ENCODE results near the gene C17orf67. TPM values are rescaled to one million over a fixed set of nuclear protein-coding genes. Genes with fewer than 3 reads are reported as not detected.

C17orf67 gene
- total and polyA plus RNA-seq, 2 of the 13 experiments (the other 11 are each of a cell fraction or from before 2014, with no cell fraction given): 0.41 to 0.86 TPM

DNA sequence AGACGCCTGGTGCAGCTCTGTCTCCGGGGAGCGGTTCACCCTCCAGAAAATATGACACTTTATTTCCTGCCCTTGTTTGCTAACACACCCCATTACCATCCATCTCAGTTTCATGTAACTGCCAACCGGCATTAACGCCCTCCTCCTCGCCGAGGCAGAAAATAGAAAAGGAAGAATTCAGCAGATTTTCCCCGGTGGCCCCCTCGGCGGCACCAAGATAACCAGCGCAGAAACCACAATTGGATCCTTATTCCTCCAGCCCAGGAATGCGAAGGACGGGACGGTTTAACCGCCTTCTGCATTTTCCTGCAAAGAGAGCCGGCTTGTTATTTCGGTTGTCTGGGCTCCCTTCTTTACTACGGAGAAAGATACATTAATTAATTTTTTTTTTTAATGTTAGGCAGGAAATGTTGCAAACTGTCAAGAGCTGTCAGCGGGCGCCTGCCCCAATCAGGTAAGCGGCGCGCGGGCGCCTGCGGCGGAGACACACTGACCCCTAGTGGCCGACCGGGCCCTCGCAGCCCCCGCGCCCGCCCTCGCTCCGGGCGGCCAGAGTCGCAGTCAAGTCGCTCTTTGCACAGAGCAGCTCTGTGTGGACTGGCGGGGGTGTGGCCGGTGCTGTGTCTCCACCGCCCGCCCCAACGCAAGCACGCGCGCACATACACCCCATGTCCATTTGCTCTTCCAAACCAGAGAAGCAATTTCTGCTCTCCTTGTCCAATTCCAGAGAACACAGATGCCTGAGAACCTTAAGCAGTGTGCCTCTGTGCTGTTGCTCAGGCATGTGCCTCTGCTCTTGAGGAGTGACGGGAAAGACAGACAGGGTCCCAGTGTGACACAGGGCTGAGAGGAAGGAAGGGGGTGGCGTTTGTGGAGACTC lies 53.6 kb downstream of the C17orf67 start (continued):
- no peak for TF ChIP-seq ZFX (CRISPR knock-in tag; IDR thresholded peaks at IDR 0.05; ENCODE audit: low read depth)
- TF ChIP-seq, protein P1, sequence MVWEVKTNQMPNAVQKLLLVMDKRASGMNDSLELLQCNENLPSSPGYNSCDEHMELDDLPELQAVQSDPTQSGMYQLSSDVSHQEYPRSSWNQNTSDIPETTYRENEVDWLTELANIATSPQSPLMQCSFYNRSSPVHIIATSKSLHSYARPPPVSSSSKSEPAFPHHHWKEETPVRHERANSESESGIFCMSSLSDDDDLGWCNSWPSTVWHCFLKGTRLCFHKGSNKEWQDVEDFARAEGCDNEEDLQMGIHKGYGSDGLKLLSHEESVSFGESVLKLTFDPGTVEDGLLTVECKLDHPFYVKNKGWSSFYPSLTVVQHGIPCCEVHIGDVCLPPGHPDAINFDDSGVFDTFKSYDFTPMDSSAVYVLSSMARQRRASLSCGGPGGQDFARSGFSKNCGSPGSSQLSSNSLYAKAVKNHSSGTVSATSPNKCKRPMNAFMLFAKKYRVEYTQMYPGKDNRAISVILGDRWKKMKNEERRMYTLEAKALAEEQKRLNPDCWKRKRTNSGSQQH (CRISPR knock-in tag; IDR thresholded peaks at IDR 0.05; ENCODE audit: low read depth): no peak
- no peak for TF ChIP-seq NFE2 (CRISPR knock-in tag; IDR thresholded peaks at IDR 0.05)
- TF ChIP-seq ZNF335 (CRISPR knock-in tag; IDR thresholded peaks at IDR 0.05): 0 out of 2 replicates have a peak, but pooled peaks have one; percentile 22
- no peak for TF ChIP-seq PAF1 (CRISPR knock-in tag; IDR thresholded peaks at IDR 0.05)
- TF ChIP-seq KDM4B (CRISPR knock-in tag; IDR thresholded peaks at IDR 0.05): no peak
- TF ChIP-seq ZNF235 (CRISPR knock-in tag; IDR thresholded peaks at IDR 0.05; ENCODE audit: borderline replicate concordance): no peak
- TF ChIP-seq ESRRA (CRISPR knock-in tag; IDR thresholded peaks at IDR 0.05; ENCODE audit: low read depth): no peak
- TF ChIP-seq STAG1 (CRISPR knock-in tag; IDR thresholded peaks at IDR 0.05): peak; percentile 89
- no peak for TF ChIP-seq TBL1XR1 (IDR thresholded peaks at IDR 0.05; ENCODE audit: borderline replicate concordance, low read length, partially characterized antibody)
- TF ChIP-seq, protein P2, sequence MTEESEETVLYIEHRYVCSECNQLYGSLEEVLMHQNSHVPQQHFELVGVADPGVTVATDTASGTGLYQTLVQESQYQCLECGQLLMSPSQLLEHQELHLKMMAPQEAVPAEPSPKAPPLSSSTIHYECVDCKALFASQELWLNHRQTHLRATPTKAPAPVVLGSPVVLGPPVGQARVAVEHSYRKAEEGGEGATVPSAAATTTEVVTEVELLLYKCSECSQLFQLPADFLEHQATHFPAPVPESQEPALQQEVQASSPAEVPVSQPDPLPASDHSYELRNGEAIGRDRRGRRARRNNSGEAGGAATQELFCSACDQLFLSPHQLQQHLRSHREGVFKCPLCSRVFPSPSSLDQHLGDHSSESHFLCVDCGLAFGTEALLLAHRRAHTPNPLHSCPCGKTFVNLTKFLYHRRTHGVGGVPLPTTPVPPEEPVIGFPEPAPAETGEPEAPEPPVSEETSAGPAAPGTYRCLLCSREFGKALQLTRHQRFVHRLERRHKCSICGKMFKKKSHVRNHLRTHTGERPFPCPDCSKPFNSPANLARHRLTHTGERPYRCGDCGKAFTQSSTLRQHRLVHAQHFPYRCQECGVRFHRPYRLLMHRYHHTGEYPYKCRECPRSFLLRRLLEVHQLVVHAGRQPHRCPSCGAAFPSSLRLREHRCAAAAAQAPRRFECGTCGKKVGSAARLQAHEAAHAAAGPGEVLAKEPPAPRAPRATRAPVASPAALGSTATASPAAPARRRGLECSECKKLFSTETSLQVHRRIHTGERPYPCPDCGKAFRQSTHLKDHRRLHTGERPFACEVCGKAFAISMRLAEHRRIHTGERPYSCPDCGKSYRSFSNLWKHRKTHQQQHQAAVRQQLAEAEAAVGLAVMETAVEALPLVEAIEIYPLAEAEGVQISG (CRISPR knock-in tag; IDR thresholded peaks at IDR 0.05): peak; percentile 37; the same call in 1 of the 2 replicates
- TF ChIP-seq, protein P3, sequence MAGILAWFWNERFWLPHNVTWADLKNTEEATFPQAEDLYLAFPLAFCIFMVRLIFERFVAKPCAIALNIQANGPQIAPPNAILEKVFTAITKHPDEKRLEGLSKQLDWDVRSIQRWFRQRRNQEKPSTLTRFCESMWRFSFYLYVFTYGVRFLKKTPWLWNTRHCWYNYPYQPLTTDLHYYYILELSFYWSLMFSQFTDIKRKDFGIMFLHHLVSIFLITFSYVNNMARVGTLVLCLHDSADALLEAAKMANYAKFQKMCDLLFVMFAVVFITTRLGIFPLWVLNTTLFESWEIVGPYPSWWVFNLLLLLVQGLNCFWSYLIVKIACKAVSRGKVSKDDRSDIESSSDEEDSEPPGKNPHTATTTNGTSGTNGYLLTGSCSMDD (CRISPR knock-in tag; IDR thresholded peaks at IDR 0.05): no peak
- TF ChIP-seq, protein P4, sequence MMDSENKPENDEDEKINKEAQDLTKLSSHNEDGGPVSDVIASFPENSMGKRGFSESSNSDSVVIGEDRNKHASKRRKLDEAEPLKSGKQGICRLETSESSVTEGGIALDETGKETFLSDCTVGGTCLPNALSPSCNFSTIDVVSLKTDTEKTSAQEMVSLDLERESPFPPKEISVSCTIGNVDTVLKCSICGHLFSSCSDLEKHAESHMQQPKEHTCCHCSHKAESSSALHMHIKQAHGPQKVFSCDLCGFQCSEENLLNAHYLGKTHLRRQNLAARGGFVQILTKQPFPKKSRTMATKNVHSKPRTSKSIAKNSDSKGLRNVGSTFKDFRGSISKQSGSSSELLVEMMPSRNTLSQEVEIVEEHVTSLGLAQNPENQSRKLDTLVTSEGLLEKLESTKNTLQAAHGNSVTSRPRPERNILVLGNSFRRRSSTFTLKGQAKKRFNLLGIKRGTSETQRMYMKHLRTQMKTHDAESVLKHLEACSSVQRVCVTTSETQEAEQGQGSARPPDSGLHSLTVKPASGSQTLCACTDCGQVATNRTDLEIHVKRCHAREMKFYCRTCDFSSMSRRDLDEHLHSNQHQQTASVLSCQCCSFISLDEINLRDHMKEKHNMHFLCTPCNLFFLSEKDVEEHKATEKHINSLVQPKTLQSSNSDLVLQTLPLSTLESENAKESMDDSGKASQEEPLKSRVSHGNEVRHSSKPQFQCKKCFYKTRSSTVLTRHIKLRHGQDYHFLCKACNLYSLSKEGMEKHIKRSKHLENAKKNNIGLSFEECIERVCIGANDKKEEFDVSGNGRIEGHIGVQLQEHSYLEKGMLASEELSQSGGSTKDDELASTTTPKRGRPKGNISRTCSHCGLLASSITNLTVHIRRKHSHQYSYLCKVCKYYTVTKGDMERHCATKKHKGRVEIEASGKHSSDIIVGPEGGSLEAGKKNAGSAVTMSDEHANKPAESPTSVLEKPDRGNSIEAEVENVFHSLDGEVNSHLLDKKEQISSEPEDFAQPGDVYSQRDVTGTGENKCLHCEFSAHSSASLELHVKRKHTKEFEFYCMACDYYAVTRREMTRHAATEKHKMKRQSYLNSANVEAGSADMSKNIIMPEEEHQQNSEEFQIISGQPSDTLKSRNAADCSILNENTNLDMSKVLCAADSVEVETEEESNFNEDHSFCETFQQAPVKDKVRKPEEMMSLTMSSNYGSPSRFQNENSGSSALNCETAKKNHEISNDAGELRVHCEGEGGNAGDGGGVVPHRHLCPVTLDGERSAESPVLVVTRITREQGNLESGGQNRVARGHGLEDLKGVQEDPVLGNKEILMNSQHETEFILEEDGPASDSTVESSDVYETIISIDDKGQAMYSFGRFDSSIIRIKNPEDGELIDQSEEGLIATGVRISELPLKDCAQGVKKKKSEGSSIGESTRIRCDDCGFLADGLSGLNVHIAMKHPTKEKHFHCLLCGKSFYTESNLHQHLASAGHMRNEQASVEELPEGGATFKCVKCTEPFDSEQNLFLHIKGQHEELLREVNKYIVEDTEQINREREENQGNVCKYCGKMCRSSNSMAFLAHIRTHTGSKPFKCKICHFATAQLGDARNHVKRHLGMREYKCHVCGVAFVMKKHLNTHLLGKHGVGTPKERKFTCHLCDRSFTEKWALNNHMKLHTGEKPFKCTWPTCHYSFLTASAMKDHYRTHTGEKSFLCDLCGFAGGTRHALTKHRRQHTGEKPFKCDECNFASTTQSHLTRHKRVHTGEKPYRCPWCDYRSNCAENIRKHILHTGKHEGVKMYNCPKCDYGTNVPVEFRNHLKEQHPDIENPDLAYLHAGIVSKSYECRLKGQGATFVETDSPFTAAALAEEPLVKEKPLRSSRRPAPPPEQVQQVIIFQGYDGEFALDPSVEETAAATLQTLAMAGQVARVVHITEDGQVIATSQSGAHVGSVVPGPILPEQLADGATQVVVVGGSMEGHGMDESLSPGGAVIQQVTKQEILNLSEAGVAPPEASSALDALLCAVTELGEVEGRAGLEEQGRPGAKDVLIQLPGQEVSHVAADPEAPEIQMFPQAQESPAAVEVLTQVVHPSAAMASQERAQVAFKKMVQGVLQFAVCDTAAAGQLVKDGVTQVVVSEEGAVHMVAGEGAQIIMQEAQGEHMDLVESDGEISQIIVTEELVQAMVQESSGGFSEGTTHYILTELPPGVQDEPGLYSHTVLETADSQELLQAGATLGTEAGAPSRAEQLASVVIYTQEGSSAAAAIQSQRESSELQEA (CRISPR knock-in tag; IDR thresholded peaks at IDR 0.05; ENCODE audit: not compliant biosample characterization): no peak
- TF ChIP-seq CCAR2 (optimal IDR thresholded peaks at IDR 0.05; ENCODE audit: low read depth, low read length): no peak
- TF ChIP-seq POLR2AphosphoS5 (IDR thresholded peaks at IDR 0.05; ENCODE audit: low read depth, low read length): no peak
- no peak for TF ChIP-seq HCFC1 (IDR thresholded peaks at IDR 0.05; ENCODE audit: low read depth, low read length)
